ENCODE results near the gene RAD9A. TPM values are rescaled to one million over a fixed set of nuclear protein-coding genes. Genes with fewer than 3 reads are reported as not detected.

Gene RAD9A
- total RNA-seq, 1 experiment from 2014 or later, result 26.9 TPM

- TF ChIP-seq CTCF (IDR thresholded peaks at IDR 0.05; ENCODE audit: unreplicated experiment), result no peak
- DNase-seq, result peak; percentile 43
- H3K4me1 Mint-ChIP-seq (ENCODE audit: low read depth, unreplicated experiment), result no peaks in the 10 kb centered on the region
- H3K36me3 Mint-ChIP-seq (ENCODE audit: insufficient read depth, unreplicated experiment), result peaks cover 4% of the 10 kb centered on the region
- no peaks in the 10 kb centered on the region for H3K9me3 Mint-ChIP-seq (ENCODE audit: low read depth, unreplicated experiment)
- CTCF ChIA-PET, result no interaction called here
- H3K27me3 Mint-ChIP-seq (ENCODE audit: unreplicated experiment), result peaks cover 42% of the 10 kb centered on the region
- intact Hi-C loops (cut with micrococcal nuclease; ENCODE audit: unreplicated experiment), result no loop called here
- no peak overlapping the region for H3K4me3 Mint-ChIP-seq (ENCODE audit: low read depth, unreplicated experiment)
- no peak overlapping the region for H3K27ac Mint-ChIP-seq (ENCODE audit: unreplicated experiment)
- no TSS peak for BruUV-seq (replicated peaks)
Measured at GRCh38 chr11:67409781-67410368, 18.1 kb downstream of the RAD9A start.

- BruUV-seq (replicated peaks), result no TSS peak
- H3K36me3 Mint-ChIP-seq (ENCODE audit: insufficient read depth, unreplicated experiment), result peaks cover 4% of the 10 kb centered on the region
- intact Hi-C loops (cut with micrococcal nuclease; ENCODE audit: unreplicated experiment), result no loop called here
- H3K4me1 Mint-ChIP-seq (ENCODE audit: low read depth, unreplicated experiment), result no peaks in the 10 kb centered on the region
- DNase-seq, result no peak
- CTCF ChIA-PET, result no interaction called here
- no peak overlapping the region for H3K27ac Mint-ChIP-seq (ENCODE audit: unreplicated experiment)
- no peak for TF ChIP-seq CTCF (IDR thresholded peaks at IDR 0.05; ENCODE audit: unreplicated experiment)
- peaks cover 48% of the 10 kb centered on the region for H3K27me3 Mint-ChIP-seq (ENCODE audit: unreplicated experiment)
- no peak overlapping the region for H3K4me3 Mint-ChIP-seq (ENCODE audit: low read depth, unreplicated experiment)
- no peaks in the 10 kb centered on the region for H3K9me3 Mint-ChIP-seq (ENCODE audit: low read depth, unreplicated experiment)
Measured at GRCh38 chr11:67410369-67410831, 18.6 kb downstream of the RAD9A start.

GRCh38 chr11:67410984-67411784 is 19.4 kb downstream of the RAD9A start:
- Mint-ChIP-seq H3K27me3 (ENCODE audit: unreplicated experiment) (peaks cover 55% of the 10 kb centered on the region), H3K4me1 (ENCODE audit: low read depth, unreplicated experiment) (peaks cover under 1% of the 10 kb centered on the region), H3K36me3 (ENCODE audit: insufficient read depth, unreplicated experiment) (peaks cover 4% of the 10 kb centered on the region), H3K27ac (ENCODE audit: unreplicated experiment) (no peak overlapping the region), H3K4me3 (ENCODE audit: low read depth, unreplicated experiment) (no peak overlapping the region), H3K9me3 (ENCODE audit: low read depth, unreplicated experiment) (no peaks in the 10 kb centered on the region)
- TF ChIP-seq CTCF (IDR thresholded peaks at IDR 0.05; ENCODE audit: unreplicated experiment), result no peak
- intact Hi-C loops (cut with micrococcal nuclease; ENCODE audit: unreplicated experiment), result no loop called here
- BruUV-seq (replicated peaks), result no TSS peak
- DNase-seq, result no peak
- CTCF ChIA-PET, result interaction anchor here (0.6 kb wide), 1 partner anchor 475 kb away, joined by 3 read pairs; no protein-coding TSS in a partner anchor

- H3K4me1 Mint-ChIP-seq (ENCODE audit: low read depth, unreplicated experiment), result peaks cover 6% of the 10 kb centered on the region
- H3K9me3 Mint-ChIP-seq (ENCODE audit: low read depth, unreplicated experiment), result no peaks in the 10 kb centered on the region
- DNase-seq, result no peak
- peaks cover 61% of the 10 kb centered on the region for H3K27me3 Mint-ChIP-seq (ENCODE audit: unreplicated experiment)
- H3K36me3 Mint-ChIP-seq (ENCODE audit: insufficient read depth, unreplicated experiment), result peaks cover 9% of the 10 kb centered on the region
- CTCF ChIA-PET, result no interaction called here
- no peak overlapping the region for H3K27ac Mint-ChIP-seq (ENCODE audit: unreplicated experiment)
- H3K4me3 Mint-ChIP-seq (ENCODE audit: low read depth, unreplicated experiment), result no peak overlapping the region
- TF ChIP-seq CTCF (IDR thresholded peaks at IDR 0.05; ENCODE audit: unreplicated experiment), result no peak
- intact Hi-C loops (cut with micrococcal nuclease; ENCODE audit: unreplicated experiment), result no loop called here
- no TSS peak for BruUV-seq (replicated peaks)
Measured at GRCh38 chr11:67411785-67412152, 20.0 kb downstream of the RAD9A start.
